CD14-positive monocyte (primary cell): ENCODE measurements around the gene PAM16. TPM values are rescaled to one million over a fixed set of nuclear protein-coding genes. Genes with fewer than 3 reads are reported as not detected.

Experiments
- DNase-seq, 3 donors: peaks; one replicate each; pipeline ENCODE4 v3.0.0-alpha.2; 2011 to 2022
- H2AFZ ChIP-seq: 2 replicates; pipeline ENCODE4 v1.6.0; 2012; ENCODE audit warnings: mild to moderate bottlenecking, low read depth, low read length, inconsistent platforms; ENCODE audit not compliant: insufficient read depth, poor library complexity, severe bottlenecking
- H3K27ac ChIP-seq, 2 donors: 1 replicate in 1 of 2; 2 replicates in 1 of 2; pipeline ENCODE4 v1.5.1; 2012 to 2013; ENCODE audit warnings: low read length in 2 of 2, control low read depth in 1 of 2, inconsistent platforms in 1 of 2, low read depth in 1 of 2, mild to moderate bottlenecking in 1 of 2
- H3K27me3 ChIP-seq, 2 donors: one replicate each; pipeline versions ENCODE4 v1.6.0 to v1.6.1; 2011 to 2013; ENCODE audit warnings: low read length in 2 of 2; ENCODE audit not compliant: control insufficient read depth in 2 of 2, insufficient read depth in 2 of 2
- H3K36me3 ChIP-seq, 2 donors: replicated peaks in 1 of 2; 1 replicate in 1 of 2; 2 replicates in 1 of 2; pipeline versions ENCODE4 v1.5.1 to v1.6.1; 2012 to 2013; ENCODE audit warnings: low read length in 2 of 2, control low read depth in 1 of 2, inconsistent platforms in 1 of 2, mild to moderate bottlenecking in 1 of 2; ENCODE audit not compliant: insufficient read depth in 2 of 2, control insufficient read depth in 1 of 2
- H3K4me1 ChIP-seq, 2 donors: 1 replicate in 1 of 2; 2 replicates in 1 of 2; pipeline versions ENCODE4 v1.5.1 to v1.6.1; 2012 to 2013; ENCODE audit warnings: low read length in 2 of 2, control low read depth in 1 of 2, inconsistent platforms in 1 of 2, mild to moderate bottlenecking in 1 of 2, moderate library complexity in 1 of 2; ENCODE audit not compliant: insufficient read depth in 2 of 2, control insufficient read depth in 1 of 2
- H3K4me2 ChIP-seq: replicated peaks from 2 replicates; pipeline ENCODE3; 2012; ENCODE audit warnings: low read length, moderate library complexity, mild to moderate bottlenecking; ENCODE audit not compliant: poor library complexity, severe bottlenecking; ENCODE audit errors: extremely low read depth
- H3K4me3 ChIP-seq, 3 experiments: fragments of 200-600 bp in 1 of 3; sonication (generic) in 1 of 3; replicated peaks in 1 of 3; 1 replicate in 2 of 3; 2 replicates in 1 of 3; pipeline ENCODE4 v1.5.1; 2011 to 2013; ENCODE audit warnings: low read length in 3 of 3, mild to moderate bottlenecking in 3 of 3, control low read depth in 2 of 3, low read depth in 2 of 3, inconsistent platforms in 1 of 3, moderate library complexity in 1 of 3
- H3K79me2 ChIP-seq: 2 replicates; pipeline ENCODE4 v1.6.0; 2012; ENCODE audit warnings: mild to moderate bottlenecking, control low read depth, inconsistent platforms, low read length, moderate library complexity; ENCODE audit not compliant: insufficient read depth
- H3K9ac ChIP-seq: 2 replicates; pipeline ENCODE4 v1.6.0; 2017; ENCODE audit warnings: low read length, mild to moderate bottlenecking; ENCODE audit not compliant: insufficient read depth, poor library complexity, severe bottlenecking
- H3K9me3 ChIP-seq, 2 donors: replicated peaks in 1 of 2; 1 replicate in 1 of 2; 2 replicates in 1 of 2; pipeline versions ENCODE4 v1.5.1 to v1.6.1; 2012 to 2013; ENCODE audit warnings: low read length in 2 of 2, control low read depth in 1 of 2; ENCODE audit not compliant: control insufficient read depth in 1 of 2, insufficient read depth in 1 of 2
- H4K20me1 ChIP-seq: 2 replicates; pipeline ENCODE4 v1.6.0; 2012; ENCODE audit warnings: mild to moderate bottlenecking, low read length, control low read depth, moderate library complexity; ENCODE audit not compliant: insufficient read depth
- H3K27ac Mint-ChIP-seq, 7 donors: one replicate each; pipeline ENCODE4 v1.8.0; 2020; ENCODE audit warnings: mild to moderate bottlenecking in 7 of 7, mixed read lengths in 7 of 7, moderate library complexity in 6 of 7, inconsistent platforms in 2 of 7
- H3K27me3 Mint-ChIP-seq, 3 donors: one replicate each; pipeline ENCODE4 v1.8.0; 2021 to 2022; ENCODE audit warnings: low read depth in 3 of 3, mild to moderate bottlenecking in 3 of 3, mixed read lengths in 3 of 3, moderate library complexity in 3 of 3, inconsistent platforms in 1 of 3
- H3K36me3 Mint-ChIP-seq, 2 donors: one replicate each; pipeline ENCODE4 v1.8.0; 2020; ENCODE audit warnings: mixed read lengths in 2 of 2, inconsistent platforms in 1 of 2, mild to moderate bottlenecking in 1 of 2
- H3K4me1 Mint-ChIP-seq: one replicate; pipeline ENCODE4 v1.8.0; 2020; ENCODE audit warnings: mild to moderate bottlenecking, mixed read lengths
- H3K4me3 Mint-ChIP-seq, 2 donors: one replicate each; pipeline ENCODE4 v1.8.0; 2020; ENCODE audit warnings: mild to moderate bottlenecking in 2 of 2, mixed read lengths in 2 of 2, moderate library complexity in 1 of 2
- H3K9me3 Mint-ChIP-seq, 7 donors: one replicate each; pipeline ENCODE4 v1.8.0; 2020 to 2022; ENCODE audit warnings: mixed read lengths in 7 of 7, mild to moderate bottlenecking in 6 of 7, moderate library complexity in 6 of 7, inconsistent platforms in 2 of 7
- CTCF ChIP-seq: fragments of 200-600 bp; IDR thresholded peaks from one replicate; pipeline ENCODE4 v1.8.0; 2022; ENCODE audit warnings: antibody characterized with exemption, mild to moderate bottlenecking
- WGBS: methylation state at CpG from one replicate; pipeline ENCODE4 v1.1.5; 2013; ENCODE audit warnings: missing lambda C conversion rate; ENCODE audit not compliant: insufficient coverage; 5-methylcytosine and 5-hydroxymethylcytosine counted together
- intact Hi-C, 2 donors: fragments of 100-400 bp; cut with micrococcal nuclease; formaldehyde crosslinking; loops; one replicate each; pipeline versions ENCODE4 v1.15.0 to v1.15.1; 2023
- polyA plus RNA-seq, 3 donors: library from polyadenylated mRNA; depleted of rRNA in 1 of 3; unstranded in 2 of 3; stranded (reverse) in 1 of 3; fragments of 300-500 nt in 2 of 3; fragments of >200 nt in 1 of 3; fragmentation: Illumina TruSeq in 2 of 3; gene quantifications; 1 replicate in 2 of 3; 2 replicates in 1 of 3; pipeline ENCODE4 v1.2.3, GENCODE V29; 2012 to 2021

Gene PAM16
- polyA plus RNA-seq, 3 donors: 34.3 to 37.6 (median 34.7) TPM

DNA sequence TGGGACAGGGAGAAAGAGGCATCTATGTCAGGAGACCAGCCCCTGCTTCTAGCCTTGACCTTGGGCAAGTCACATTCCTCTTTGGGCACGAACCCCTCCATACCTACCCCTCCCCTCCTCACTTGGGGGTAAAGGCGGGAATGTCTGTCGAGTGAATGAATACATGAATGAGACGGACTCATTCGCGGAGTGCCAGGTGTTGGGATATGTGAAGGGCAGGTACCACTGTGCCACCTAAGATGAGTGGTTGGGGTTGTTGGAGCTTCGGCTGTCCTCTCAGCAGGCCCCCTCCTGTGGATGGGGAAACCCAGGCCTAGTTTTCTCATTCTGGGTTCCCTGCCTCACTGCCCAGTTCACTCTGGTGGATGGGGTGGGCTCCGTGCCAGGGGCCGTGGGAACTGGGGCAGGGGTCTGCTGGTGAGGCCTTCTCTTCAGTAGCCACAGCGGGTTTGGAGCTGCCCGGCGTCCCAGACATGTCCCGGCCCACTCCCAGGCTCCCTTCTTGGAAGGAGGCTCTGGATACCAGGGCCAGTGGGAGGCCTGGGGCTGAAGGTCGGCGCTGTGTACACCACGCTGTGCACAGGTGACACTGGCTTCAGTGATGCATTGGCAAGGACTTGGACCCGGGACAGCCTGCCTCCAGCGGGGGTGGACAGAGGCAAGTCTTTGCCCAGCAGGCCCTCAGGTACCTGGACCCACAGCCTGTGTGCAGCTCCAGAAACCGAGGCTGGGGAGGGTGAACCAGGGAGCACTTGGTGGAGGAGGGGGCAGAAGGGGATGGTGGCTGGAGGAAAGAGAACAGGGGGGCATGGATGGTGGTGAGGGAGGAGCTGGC is 29.6 kb downstream of the PAM16 start:
- Histone ChIP-seq H3K9ac (no peak overlapping the region), H3K27ac (no peak overlapping the region)
- TF ChIP-seq CTCF: no peak

DNA sequence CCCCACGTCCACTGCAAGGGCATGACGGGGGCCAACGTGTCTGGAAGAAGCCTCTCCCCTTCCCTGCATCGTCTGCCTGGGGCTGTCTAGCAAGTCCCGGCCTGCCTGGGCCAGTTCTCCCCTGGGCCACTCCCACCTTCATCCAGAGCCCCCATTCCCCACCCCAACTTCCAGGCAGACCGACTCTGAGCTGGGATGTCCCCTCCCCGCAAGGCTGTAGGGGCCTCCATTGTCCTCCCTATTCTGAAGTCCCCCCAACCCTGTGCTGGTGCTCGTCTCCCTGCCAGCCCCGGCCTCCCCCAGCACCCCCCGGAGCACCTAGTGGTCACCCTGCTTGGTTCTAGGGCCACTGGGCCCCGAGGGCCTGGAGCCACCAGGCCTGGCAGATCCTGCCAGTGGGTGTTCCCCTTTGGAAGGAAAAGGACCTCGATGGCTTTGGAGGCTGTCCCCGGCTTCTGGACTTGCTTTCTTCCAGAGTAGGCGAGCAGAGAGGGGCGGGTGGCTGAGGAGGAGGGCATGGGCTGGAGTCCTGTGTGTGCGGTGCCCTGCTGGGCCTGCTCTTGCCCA is 30.5 kb downstream of the PAM16 start:
- peaks cover 4% of the 10 kb centered on the region for H3K4me1 Mint-ChIP-seq
- 87% methylated on average over 16 of the region's 16 CpGs for WGBS
- no peaks in the 10 kb centered on the region for H3K79me2 ChIP-seq

More for the DNA sequence above, 29.6 kb downstream of the PAM16 start:
- Mint-ChIP-seq H3K36me3 (no peaks in the 10 kb centered on the region), H3K4me3 (no peak overlapping the region), H3K27ac (no peak overlapping the region), H3K27me3 (peaks cover 14 to 38% (median 19%) of the 10 kb centered on the region in 3 donors), H3K9me3 (no peaks in the 10 kb centered on the region), H3K4me1 (peaks cover 6% of the 10 kb centered on the region)
- Histone ChIP-seq H2AFZ (no peak overlapping the region), H4K20me1 (no peaks in the 10 kb centered on the region), H3K4me1 (peaks cover 10 to 11% of the 10 kb centered on the region in 2 donors), H3K4me3 (no peak overlapping the region), H3K79me2 (no peaks in the 10 kb centered on the region), H3K9me3 (no peaks in the 10 kb centered on the region), H3K27me3 (peaks cover 6 to 18% of the 10 kb centered on the region in 2 donors), H3K4me2 (no peak overlapping the region), H3K36me3 (no peaks in the 10 kb centered on the region)
- DNase-seq: no peak
- 94% methylated on average over 13 of the region's 19 CpGs for WGBS
- intact Hi-C loops: no loop called here

More for the DNA sequence above, 30.5 kb downstream of the PAM16 start:
- H3K27ac Mint-ChIP-seq: no peak overlapping the region
- no peaks in the 10 kb centered on the region for H3K36me3 ChIP-seq
- no peak for DNase-seq
- intact Hi-C loops: no loop called here
- peaks cover 13 to 42% (median 15%) of the 10 kb centered on the region in 3 donors for H3K27me3 Mint-ChIP-seq
- no peak overlapping the region for H3K4me3 ChIP-seq
- H3K27ac ChIP-seq: no peak overlapping the region
- no peaks in the 10 kb centered on the region for H3K9me3 ChIP-seq
- peaks cover 10 to 14% of the 10 kb centered on the region in 2 donors for H3K4me1 ChIP-seq
- no peaks in the 10 kb centered on the region for H4K20me1 ChIP-seq
- H3K27me3 ChIP-seq: peaks cover 9 to 20% of the 10 kb centered on the region in 2 donors
- no peak overlapping the region for H3K4me2 ChIP-seq
- H2AFZ ChIP-seq: no peak overlapping the region
- no peaks in the 10 kb centered on the region for H3K9me3 Mint-ChIP-seq
- H3K36me3 Mint-ChIP-seq: no peaks in the 10 kb centered on the region
- no peak overlapping the region for H3K9ac ChIP-seq
- no peak for TF ChIP-seq CTCF
- H3K4me3 Mint-ChIP-seq: no peak overlapping the region
